Liver (tissue), 3 donors: ENCODE results near the gene SYNPO2.

Experiments
- EGR1 ChIP-seq, 2 donors: IDR thresholded peaks; 2 replicates each; pipeline ENCODE4 v1.6.1; 2016 to 2018; ENCODE audit warnings: antibody characterized with exemption in 2 of 2, low read depth in 2 of 2
- FOXA1 ChIP-seq: IDR thresholded peaks from 2 replicates; pipeline ENCODE4 v1.6.1; 2016; ENCODE audit warnings: antibody characterized with exemption
- GABPA ChIP-seq, 2 donors: IDR thresholded peaks in 1 of 2; conservative IDR thresholded peaks in 1 of 2; 2 replicates each; pipeline ENCODE4 v1.6.1; 2016; ENCODE audit warnings: antibody characterized with exemption in 2 of 2, mild to moderate bottlenecking in 1 of 2, moderate library complexity in 1 of 2
- HNF4G ChIP-seq: IDR thresholded peaks from 2 replicates; pipeline ENCODE4 v1.6.1; 2016; ENCODE audit warnings: antibody characterized with exemption
- JUND ChIP-seq, 2 donors: IDR thresholded peaks; 2 replicates each; pipeline ENCODE4 v1.6.1; 2016; ENCODE audit warnings: antibody characterized with exemption in 2 of 2
- MAX ChIP-seq: IDR thresholded peaks from 2 replicates; pipeline ENCODE4 v1.6.1; 2016; ENCODE audit warnings: antibody characterized with exemption
- RAD21 ChIP-seq, 2 donors: IDR thresholded peaks; 2 replicates each; pipeline ENCODE4 v1.6.1; 2016; ENCODE audit warnings: antibody characterized with exemption in 2 of 2, mild to moderate bottlenecking in 2 of 2
- RXRA ChIP-seq, 2 donors: IDR thresholded peaks; 2 replicates each; pipeline ENCODE4 v1.6.1; 2017 to 2018; ENCODE audit warnings: antibody characterized with exemption in 2 of 2, mild to moderate bottlenecking in 1 of 2
- SP1 ChIP-seq: IDR thresholded peaks from 2 replicates; pipeline ENCODE4 v1.6.1; 2018; ENCODE audit warnings: antibody characterized with exemption, mild to moderate bottlenecking
- TAF1 ChIP-seq: conservative IDR thresholded peaks from 2 replicates; pipeline ENCODE4 v1.6.1; 2016; ENCODE audit warnings: antibody characterized with exemption, mild to moderate bottlenecking
- YY1 ChIP-seq: IDR thresholded peaks from 2 replicates; pipeline ENCODE4 v1.6.1; 2016; ENCODE audit warnings: antibody characterized with exemption, mild to moderate bottlenecking
- TF ChIP-seq, protein P1 (sequence below): fragments of 150-350 bp; IDR thresholded peaks from 2 replicates; pipeline ENCODE4 v1.5.1; 2017; ENCODE audit warnings: improper control_type of control experiment, low read depth, low read length; ENCODE audit not compliant: missing input control
- TF ChIP-seq, protein P2 (sequence below): IDR thresholded peaks from 2 replicates; pipeline ENCODE4 v1.6.1; 2016; ENCODE audit warnings: antibody characterized with exemption
- TF ChIP-seq, protein P3 (sequence below): IDR thresholded peaks from 2 replicates; pipeline ENCODE4 v1.6.1; 2016; ENCODE audit warnings: antibody characterized with exemption
- donor health status: healthy.
- donor health status: healthy.

GRCh38 chr4:119087656-119088055 lies 199.0 kb downstream of the SYNPO2 start:
- TF ChIP-seq, protein P1, sequence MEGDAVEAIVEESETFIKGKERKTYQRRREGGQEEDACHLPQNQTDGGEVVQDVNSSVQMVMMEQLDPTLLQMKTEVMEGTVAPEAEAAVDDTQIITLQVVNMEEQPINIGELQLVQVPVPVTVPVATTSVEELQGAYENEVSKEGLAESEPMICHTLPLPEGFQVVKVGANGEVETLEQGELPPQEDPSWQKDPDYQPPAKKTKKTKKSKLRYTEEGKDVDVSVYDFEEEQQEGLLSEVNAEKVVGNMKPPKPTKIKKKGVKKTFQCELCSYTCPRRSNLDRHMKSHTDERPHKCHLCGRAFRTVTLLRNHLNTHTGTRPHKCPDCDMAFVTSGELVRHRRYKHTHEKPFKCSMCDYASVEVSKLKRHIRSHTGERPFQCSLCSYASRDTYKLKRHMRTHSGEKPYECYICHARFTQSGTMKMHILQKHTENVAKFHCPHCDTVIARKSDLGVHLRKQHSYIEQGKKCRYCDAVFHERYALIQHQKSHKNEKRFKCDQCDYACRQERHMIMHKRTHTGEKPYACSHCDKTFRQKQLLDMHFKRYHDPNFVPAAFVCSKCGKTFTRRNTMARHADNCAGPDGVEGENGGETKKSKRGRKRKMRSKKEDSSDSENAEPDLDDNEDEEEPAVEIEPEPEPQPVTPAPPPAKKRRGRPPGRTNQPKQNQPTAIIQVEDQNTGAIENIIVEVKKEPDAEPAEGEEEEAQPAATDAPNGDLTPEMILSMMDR = no peak
- TF ChIP-seq GABPA (IDR thresholded peaks at IDR 0.05 in 1 of 2, conservative IDR thresholded peaks at IDR 0.05 in 1 of 2) = no peak
- no peak for TF ChIP-seq SP1
- TF ChIP-seq EGR1 (IDR thresholded peaks at IDR 0.05; ENCODE audit: low read depth in 2 of 2) = no peak
- no peak for TF ChIP-seq JUND (IDR thresholded peaks at IDR 0.05)
- TF ChIP-seq, protein P2, sequence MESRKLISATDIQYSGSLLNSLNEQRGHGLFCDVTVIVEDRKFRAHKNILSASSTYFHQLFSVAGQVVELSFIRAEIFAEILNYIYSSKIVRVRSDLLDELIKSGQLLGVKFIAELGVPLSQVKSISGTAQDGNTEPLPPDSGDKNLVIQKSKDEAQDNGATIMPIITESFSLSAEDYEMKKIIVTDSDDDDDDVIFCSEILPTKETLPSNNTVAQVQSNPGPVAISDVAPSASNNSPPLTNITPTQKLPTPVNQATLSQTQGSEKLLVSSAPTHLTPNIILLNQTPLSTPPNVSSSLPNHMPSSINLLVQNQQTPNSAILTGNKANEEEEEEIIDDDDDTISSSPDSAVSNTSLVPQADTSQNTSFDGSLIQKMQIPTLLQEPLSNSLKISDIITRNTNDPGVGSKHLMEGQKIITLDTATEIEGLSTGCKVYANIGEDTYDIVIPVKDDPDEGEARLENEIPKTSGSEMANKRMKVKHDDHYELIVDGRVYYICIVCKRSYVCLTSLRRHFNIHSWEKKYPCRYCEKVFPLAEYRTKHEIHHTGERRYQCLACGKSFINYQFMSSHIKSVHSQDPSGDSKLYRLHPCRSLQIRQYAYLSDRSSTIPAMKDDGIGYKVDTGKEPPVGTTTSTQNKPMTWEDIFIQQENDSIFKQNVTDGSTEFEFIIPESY = no peak
- TF ChIP-seq MAX = no peak
- TF ChIP-seq, protein P3, sequence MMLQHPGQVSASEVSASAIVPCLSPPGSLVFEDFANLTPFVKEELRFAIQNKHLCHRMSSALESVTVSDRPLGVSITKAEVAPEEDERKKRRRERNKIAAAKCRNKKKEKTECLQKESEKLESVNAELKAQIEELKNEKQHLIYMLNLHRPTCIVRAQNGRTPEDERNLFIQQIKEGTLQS = no peak
- no peak for TF ChIP-seq RAD21 (IDR thresholded peaks at IDR 0.05)
- TF ChIP-seq TAF1 = no peak
- no peak for TF ChIP-seq HNF4G
- TF ChIP-seq YY1 = no peak
- TF ChIP-seq RXRA (IDR thresholded peaks at IDR 0.05) = no peak
- TF ChIP-seq FOXA1 = no peak
